IMR-90 (cell line): Measurements from ENCODE around the gene OPN1LW. TPM values are rescaled to one million over a fixed set of nuclear protein-coding genes. Genes with fewer than 3 reads are reported as not detected.

Source experiments
- ATAC-seq: fragments of 200-7000 bp; cut with Tn5 transposase; 2 replicates; pipeline ENCODE4 v1.9.1; 2020; ENCODE audit warnings: low read depth, mild to moderate bottlenecking, moderate library complexity
- BruUV-seq: library from RNA; stranded (reverse); fragments of 400-500 nt; replicated peaks from 2 replicates; lab custom pipeline; 2021; lab: Mats Ljungman, UMichigan
- CTCF ChIA-PET: fragments of 300-600 bp; formaldehyde crosslinking; extraction: SDS; loops from one replicate; lab custom pipeline; 2021; ENCODE audit warnings: antibody characterized with exemption; lab: Yijun Ruan, JAX
- POLR2A ChIA-PET: fragments of 300-600 bp; sonication (Branson Sonifier 250); formaldehyde crosslinking; loops from one replicate; lab custom pipeline; 2022; ENCODE audit warnings: antibody characterized with exemption; ENCODE audit not compliant: unreplicated experiment; lab: Charles Lee
- DNase-seq: peaks from one replicate; pipeline ENCODE4 v3.0.0; 2013
- H2AFZ ChIP-seq: replicated peaks from 2 replicates; pipeline ENCODE3; 2013; ENCODE audit warnings: low read length, mild to moderate bottlenecking; ENCODE audit not compliant: poor library complexity
- H2AK5ac ChIP-seq: 2 replicates; pipeline ENCODE4 v1.6.1; 2013; ENCODE audit warnings: low read depth, low read length, inconsistent platforms
- H2AK9ac ChIP-seq: replicated peaks from 2 replicates; pipeline ENCODE3; 2013; ENCODE audit warnings: mild to moderate bottlenecking, low read depth, low read length, moderate library complexity; ENCODE audit not compliant: poor library complexity
- H2BK120ac ChIP-seq: 2 replicates; pipeline ENCODE4 v1.6.1; 2013; ENCODE audit warnings: low read depth, low read length, inconsistent platforms
- H2BK15ac ChIP-seq: 3 replicates; pipeline ENCODE4 v1.6.1; 2013; ENCODE audit warnings: low read depth, low read length, inconsistent platforms
- H2BK20ac ChIP-seq: 2 replicates; pipeline ENCODE4 v1.6.1; 2013; ENCODE audit warnings: low read depth, mild to moderate bottlenecking, inconsistent platforms, low read length, moderate library complexity
- H2BK5ac ChIP-seq: 2 replicates; pipeline ENCODE4 v1.6.1; 2013; ENCODE audit warnings: mild to moderate bottlenecking, low read depth, low read length, inconsistent platforms; ENCODE audit not compliant: poor library complexity, severe bottlenecking
- H3K14ac ChIP-seq: replicated peaks from 2 replicates; pipeline ENCODE4 v1.6.1; 2013; ENCODE audit warnings: low read depth, low read length, inconsistent platforms
- H3K18ac ChIP-seq: 2 replicates; pipeline ENCODE4 v1.6.1; 2013; ENCODE audit warnings: low read depth, low read length, control low read depth
- H3K23ac ChIP-seq: 2 replicates; pipeline ENCODE4 v1.6.1; 2013; ENCODE audit warnings: low read depth, low read length, inconsistent platforms
- H3K27ac ChIP-seq: 2 replicates; pipeline ENCODE4 v1.5.1; 2013; ENCODE audit warnings: mild to moderate bottlenecking, control low read depth, low read length; ENCODE audit not compliant: insufficient read depth
- H3K27me3 ChIP-seq: 2 replicates; pipeline ENCODE4 v1.6.1; 2013; ENCODE audit warnings: low read length; ENCODE audit not compliant: control insufficient read depth, insufficient read depth
- H3K36me3 ChIP-seq: 2 replicates; pipeline ENCODE4 v1.6.1; 2013; ENCODE audit warnings: low read length, mixed read lengths; ENCODE audit not compliant: control insufficient read depth, insufficient read depth
- H3K4ac ChIP-seq: 2 replicates; pipeline ENCODE4 v1.6.1; 2013; ENCODE audit warnings: low read depth, low read length, inconsistent platforms
- H3K4me1 ChIP-seq: 2 replicates; pipeline ENCODE4 v1.6.1; 2013; ENCODE audit warnings: low read length, mixed read lengths; ENCODE audit not compliant: control insufficient read depth, insufficient read depth
- H3K4me2 ChIP-seq: 2 replicates; pipeline ENCODE4 v1.6.1; 2013; ENCODE audit warnings: low read depth, mild to moderate bottlenecking, control low read depth, low read length, moderate library complexity
- H3K4me3 ChIP-seq: 2 replicates; pipeline ENCODE4 v1.5.1; 2013; ENCODE audit warnings: low read depth, mild to moderate bottlenecking, control low read depth, low read length, moderate library complexity; ENCODE audit not compliant: insufficient read depth
- H3K56ac ChIP-seq: 2 replicates; pipeline ENCODE4 v1.6.1; 2013; ENCODE audit warnings: low read length, inconsistent platforms; ENCODE audit not compliant: insufficient read depth; ENCODE audit errors: extremely low read depth
- H3K79me1 ChIP-seq, 2 experiments: 2 replicates each; pipeline ENCODE4 v1.6.1; 2013; ENCODE audit warnings: low read length in 2 of 2, inconsistent platforms in 1 of 2, low read depth in 1 of 2
- H3K9ac ChIP-seq: 2 replicates; pipeline ENCODE4 v1.6.1; 2013; ENCODE audit warnings: low read depth, low read length, control low read depth
- H3K9me1 ChIP-seq: 2 replicates; pipeline ENCODE4 v1.6.1; 2013; ENCODE audit warnings: low read length, inconsistent platforms; ENCODE audit not compliant: insufficient read depth
- H3K9me3 ChIP-seq: 2 replicates; pipeline ENCODE4 v1.6.1; 2013; ENCODE audit warnings: low read length; ENCODE audit not compliant: control insufficient read depth, insufficient read depth
- H4K20me1 ChIP-seq: 2 replicates; pipeline ENCODE4 v1.6.1; 2013; ENCODE audit warnings: low read length, inconsistent platforms; ENCODE audit not compliant: insufficient read depth
- H4K5ac ChIP-seq: 2 replicates; pipeline ENCODE4 v1.6.1; 2013; ENCODE audit warnings: mild to moderate bottlenecking, low read depth, low read length, control low read depth
- H4K8ac ChIP-seq, 2 experiments: 2 replicates each; pipeline ENCODE4 v1.6.1; 2013; ENCODE audit warnings: low read depth in 2 of 2, low read length in 2 of 2, control low read depth in 1 of 2, inconsistent platforms in 1 of 2
- H4K91ac ChIP-seq: 2 replicates; pipeline ENCODE4 v1.6.1; 2013; ENCODE audit warnings: low read depth, low read length, inconsistent platforms; ENCODE audit not compliant: insufficient read depth
- BHLHE40 ChIP-seq: fragments of 150-350 bp; IDR thresholded peaks from 2 replicates; pipeline ENCODE4 v1.6.1; 2016; ENCODE audit warnings: mild to moderate bottlenecking, low read depth, low read length
- CHD1 ChIP-seq: IDR thresholded peaks from 2 replicates; pipeline ENCODE4 v1.6.1; 2012; ENCODE audit warnings: low read depth, low read length, improper control_type of control experiment
- CTCF ChIP-seq: conservative IDR thresholded peaks from 2 replicates; pipeline ENCODE4 v1.5.1; 2012; ENCODE audit warnings: mild to moderate bottlenecking, low read depth, low read length, improper control_type of control experiment
- FOS ChIP-seq: fragments of 150-350 bp; IDR thresholded peaks from 2 replicates; pipeline ENCODE4 v1.6.1; 2016; ENCODE audit warnings: low read depth, low read length
- MAZ ChIP-seq: IDR thresholded peaks from 2 replicates; pipeline ENCODE4 v1.6.1; 2012; ENCODE audit warnings: low read depth, mild to moderate bottlenecking, low read length, improper control_type of control experiment, moderate library complexity, borderline replicate concordance
- MXI1 ChIP-seq: IDR thresholded peaks from 2 replicates; pipeline ENCODE4 v1.6.1; 2012; ENCODE audit warnings: low read depth, mild to moderate bottlenecking, low read length, moderate library complexity, borderline replicate concordance
- RAD21 ChIP-seq: IDR thresholded peaks from 2 replicates; pipeline ENCODE4 v1.6.1; 2012; ENCODE audit warnings: low read length, improper control_type of control experiment
- RCOR1 ChIP-seq: IDR thresholded peaks from 2 replicates; pipeline ENCODE4 v1.6.1; 2012; ENCODE audit warnings: mild to moderate bottlenecking, low read length, improper control_type of control experiment; ENCODE audit not compliant: insufficient replicate concordance
- SMC3 ChIP-seq: fragments of 150-350 bp; IDR thresholded peaks from 2 replicates; pipeline ENCODE4 v1.6.1; 2016; ENCODE audit warnings: low read depth, mild to moderate bottlenecking, antibody characterized with exemption, low read length, moderate library complexity
- WGBS, 2 experiments: methylation state at CpG; one replicate each; pipeline versions ENCODE4 v1.1.5 to v1.1.7; 2013; ENCODE audit warnings: missing lambda C conversion rate in 2 of 2; ENCODE audit not compliant: insufficient read length in 1 of 2; ENCODE audit errors: extremely low coverage in 2 of 2; 5-methylcytosine and 5-hydroxymethylcytosine counted together
- dilution Hi-C: fragments of 300-500 bp; cut with HindIII; formaldehyde crosslinking; loops from one replicate; pipeline ENCODE4 v1.14.3; 2018; ENCODE audit warnings: low sequenced_read_pairs; ENCODE audit not compliant: unreplicated experiment
- in situ Hi-C: fragments of 300-500 bp; cut with MboI; formaldehyde crosslinking; loops from 3 replicates; pipeline ENCODE4 v1.14.3; 2019; ENCODE audit warnings: low sequenced_read_pairs, inconsistent platforms, mixed read lengths
- intact Hi-C: fragments of 100-400 bp; cut with micrococcal nuclease; formaldehyde crosslinking; loops from 2 replicates; pipeline ENCODE4 v1.10.0; 2022
- polyA plus RNA-seq, 3 experiments: library from polyadenylated mRNA; depleted of rRNA; stranded (reverse); fragments of >200 nt; gene quantifications; 2 replicates each; pipeline ENCODE4 v1.2.3, GENCODE V29; 2012; ENCODE audit warnings: low replicate concordance in 1 of 3
- total RNA-seq: library from RNA; depleted of rRNA; stranded (reverse); fragments of >200 nt; gene quantifications from 2 replicates; pipeline ENCODE4 v1.2.3, GENCODE V29; 2012

Gene OPN1LW
- total and polyA plus RNA-seq, 2 of the 4 experiments (the other 2 are of a cell fraction), result not detected

DNA sequence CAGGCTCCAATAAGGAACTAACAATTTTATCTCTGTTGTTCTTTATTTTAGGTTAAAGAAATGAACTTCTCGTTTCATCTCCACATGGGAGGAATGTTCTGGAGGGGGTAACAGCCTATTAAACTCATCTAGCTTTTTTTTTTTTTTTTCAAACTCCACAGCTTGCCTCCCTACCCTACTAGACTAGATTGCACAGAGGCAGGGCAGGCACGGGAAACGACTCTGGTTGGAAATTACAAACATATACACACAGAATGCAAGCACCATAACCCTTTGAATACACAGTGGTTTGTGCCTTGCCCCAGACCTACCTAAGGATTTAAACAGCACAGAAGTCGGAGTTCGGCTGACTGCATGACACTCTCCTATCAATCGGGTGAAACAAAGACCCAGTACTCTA, 49.2 kb upstream of the OPN1LW start:
- H3K27ac ChIP-seq, result no peak overlapping the region
- in situ Hi-C loops, result no loop called here
- peaks cover 5% of the 10 kb centered on the region for H3K4me1 ChIP-seq
- no peak for ATAC-seq
- no peak overlapping the region for H3K9ac ChIP-seq
- H3K4me2 ChIP-seq, result 0 out of 2 replicates have a peak overlapping the region, but pooled peaks have one; percentile 29
- no TSS peak for BruUV-seq
- H4K20me1 ChIP-seq, result peaks cover 58% of the 10 kb centered on the region
- peaks cover 6% of the 10 kb centered on the region; the same call in 1 of the 2 replicates for H3K36me3 ChIP-seq
- dilution Hi-C loops, result no loop called here
- ChIA-PET CTCF (no interaction called here), POLR2A (no interaction called here)
- no peak overlapping the region for H2AK9ac ChIP-seq
- H3K56ac ChIP-seq, result no peak overlapping the region
- H3K9me3 ChIP-seq, result no peaks in the 10 kb centered on the region
- H4K91ac ChIP-seq, result no peak overlapping the region
- no peak overlapping the region for H2AFZ ChIP-seq
- H2BK20ac ChIP-seq, result no peak overlapping the region
- no peak for DNase-seq
- no peak overlapping the region for H3K18ac ChIP-seq
- H2BK5ac ChIP-seq, result no peak overlapping the region
- H3K27me3 ChIP-seq, result no peaks in the 10 kb centered on the region
- no peak overlapping the region for H3K14ac ChIP-seq
- no peak overlapping the region for H3K4me3 ChIP-seq
- H2AK5ac ChIP-seq, result no peak overlapping the region
- H3K79me1 ChIP-seq, result peaks cover 0 to 31% of the 10 kb centered on the region in 2 experiments; a peak in 1 of 4 replicates
- H3K9me1 ChIP-seq, result peaks cover 12% of the 10 kb centered on the region; the same call in 1 of the 2 replicates
- no peak overlapping the region for H4K8ac ChIP-seq
- no peak overlapping the region for H4K5ac ChIP-seq
- no peak overlapping the region for H2BK15ac ChIP-seq
- WGBS, 2 experiments, result 60% methylated on average over 1 of the region's 6 CpGs; no CpG with 5 or more reads in 1 of the 2 experiments
- no peak overlapping the region for H3K23ac ChIP-seq
- TF ChIP-seq FOS (no peak), RAD21 (no peak), RCOR1 (no peak), MAZ (no peak), CHD1 (no peak), CTCF (no peak), BHLHE40 (no peak), SMC3 (no peak), MXI1 (no peak)
- intact Hi-C loops, result loop anchor here (5.0 kb wide), 1 partner anchor 48 kb away; no protein-coding TSS in a partner anchor
- H2BK120ac ChIP-seq, result no peak overlapping the region
- no peak overlapping the region for H3K4ac ChIP-seq
